ENCODE measurements around the gene SUGCT. TPM values are rescaled to one million over a fixed set of nuclear protein-coding genes. Genes with fewer than 3 reads are reported as not detected.

SUGCT gene
- total and polyA plus RNA-seq, 8 donors = 0.87 to 8.0 (median 2.9) TPM; not detected in 1

- no peak for DNase-seq
- no peaks in the 10 kb centered on the region for H3K4me1 ChIP-seq
- intact Hi-C loops (cut with DNase I; ENCODE audit: low total_unique reads) = no loop called here
- peaks cover 0 to 8% (median 0%) of the 10 kb centered on the region in 4 donors for H3K9me3 ChIP-seq
- TF ChIP-seq EP300 (IDR thresholded peaks at IDR 0.05) (no peak), POLR2A (IDR thresholded peaks at IDR 0.05) (no peak), POLR2AphosphoS5 (IDR thresholded peaks at IDR 0.05) (no peak)
- TF ChIP-seq, protein P1, sequence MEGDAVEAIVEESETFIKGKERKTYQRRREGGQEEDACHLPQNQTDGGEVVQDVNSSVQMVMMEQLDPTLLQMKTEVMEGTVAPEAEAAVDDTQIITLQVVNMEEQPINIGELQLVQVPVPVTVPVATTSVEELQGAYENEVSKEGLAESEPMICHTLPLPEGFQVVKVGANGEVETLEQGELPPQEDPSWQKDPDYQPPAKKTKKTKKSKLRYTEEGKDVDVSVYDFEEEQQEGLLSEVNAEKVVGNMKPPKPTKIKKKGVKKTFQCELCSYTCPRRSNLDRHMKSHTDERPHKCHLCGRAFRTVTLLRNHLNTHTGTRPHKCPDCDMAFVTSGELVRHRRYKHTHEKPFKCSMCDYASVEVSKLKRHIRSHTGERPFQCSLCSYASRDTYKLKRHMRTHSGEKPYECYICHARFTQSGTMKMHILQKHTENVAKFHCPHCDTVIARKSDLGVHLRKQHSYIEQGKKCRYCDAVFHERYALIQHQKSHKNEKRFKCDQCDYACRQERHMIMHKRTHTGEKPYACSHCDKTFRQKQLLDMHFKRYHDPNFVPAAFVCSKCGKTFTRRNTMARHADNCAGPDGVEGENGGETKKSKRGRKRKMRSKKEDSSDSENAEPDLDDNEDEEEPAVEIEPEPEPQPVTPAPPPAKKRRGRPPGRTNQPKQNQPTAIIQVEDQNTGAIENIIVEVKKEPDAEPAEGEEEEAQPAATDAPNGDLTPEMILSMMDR (IDR thresholded peaks at IDR 0.05) = no peak
- no peak overlapping the region for H3K4me3 ChIP-seq
- no peaks in the 10 kb centered on the region for H3K27me3 ChIP-seq
- WGBS, 5 donors = 67 to 92% (median 85%) methylated on average over 3 of the region's 3 CpGs
- no peaks in the 10 kb centered on the region for H3K36me3 ChIP-seq
- no peak overlapping the region for H3K27ac ChIP-seq
Measured at GRCh38 chr7:40876601-40877000, 741.8 kb downstream of the SUGCT start.

DNA sequence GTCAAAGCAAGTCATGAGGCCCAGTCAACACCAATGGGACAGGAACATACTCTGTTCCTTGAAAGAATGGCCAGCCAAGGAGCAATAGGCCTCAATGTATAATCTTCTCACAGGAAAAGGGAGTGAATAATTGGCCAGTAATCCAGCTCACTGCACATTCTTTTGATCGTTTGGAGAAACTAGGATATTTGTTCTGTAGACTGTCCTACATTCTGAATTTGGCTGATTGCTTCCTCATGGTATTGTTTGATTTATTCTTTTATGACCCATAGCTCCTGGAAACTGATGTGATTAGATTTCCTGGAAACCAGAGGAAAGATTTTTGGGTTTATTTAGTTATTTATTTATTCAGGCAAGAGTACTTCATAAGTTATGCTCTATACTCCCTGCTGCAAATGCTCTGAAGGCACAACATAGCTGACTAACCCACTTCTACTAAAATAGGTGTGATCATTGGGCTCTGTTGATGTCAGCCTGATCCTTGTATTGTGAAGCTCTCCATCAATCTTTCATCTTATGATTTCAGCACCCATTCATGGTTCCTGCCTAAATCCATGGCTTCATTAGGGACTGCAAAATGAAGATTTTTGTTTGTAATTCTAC, 745.2 kb downstream of the SUGCT start:
- Histone ChIP-seq H3K9me3 (peaks cover 0 to 4% (median 0%) of the 10 kb centered on the region in 4 donors), H3K27me3 (no peaks in the 10 kb centered on the region), H3K4me1 (no peaks in the 10 kb centered on the region), H3K4me3 (no peak overlapping the region), H3K36me3 (no peaks in the 10 kb centered on the region), H3K27ac (no peak overlapping the region)
- TF ChIP-seq POLR2A (IDR thresholded peaks at IDR 0.05) = no peak
- no peak for TF ChIP-seq EP300 (IDR thresholded peaks at IDR 0.05)
- no peak for TF ChIP-seq POLR2AphosphoS5 (IDR thresholded peaks at IDR 0.05)
- TF ChIP-seq, protein P1 (IDR thresholded peaks at IDR 0.05) = no peak
- intact Hi-C loops (cut with DNase I; ENCODE audit: low total_unique reads) = no loop called here
- no peak for DNase-seq
- 4 to 30% (median 26%) methylated on average over 1 of the region's 1 CpG for WGBS, 5 donors

DNA sequence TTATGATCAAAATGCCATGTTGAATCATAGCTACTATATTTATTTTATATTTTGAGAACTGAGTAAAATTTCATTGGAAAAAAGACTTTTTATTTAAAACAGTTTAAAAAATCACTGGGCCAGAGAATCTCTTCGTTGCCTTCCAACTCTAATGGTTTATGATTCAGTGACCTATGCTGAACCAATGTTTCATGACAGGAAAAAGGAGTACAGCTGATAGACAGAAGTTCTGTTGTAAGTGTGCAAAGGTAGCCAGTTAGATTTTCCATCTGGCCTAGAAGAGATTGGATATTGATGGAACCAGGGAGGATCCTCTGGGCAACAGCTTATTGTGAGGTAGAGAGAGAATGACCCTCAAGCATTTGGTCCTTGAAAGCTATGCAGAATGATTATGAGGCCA, 745.8 kb downstream of the SUGCT start:
- Histone ChIP-seq H3K4me1 (no peaks in the 10 kb centered on the region), H3K4me3 (no peak overlapping the region), H3K36me3 (no peaks in the 10 kb centered on the region), H3K27ac (no peak overlapping the region), H3K9me3 (peaks cover 0 to 8% (median 0%) of the 10 kb centered on the region in 4 donors), H3K27me3 (no peaks in the 10 kb centered on the region)
- no peak for TF ChIP-seq POLR2AphosphoS5 (IDR thresholded peaks at IDR 0.05)
- TF ChIP-seq, protein P1 (IDR thresholded peaks at IDR 0.05) = no peak
- TF ChIP-seq POLR2A (IDR thresholded peaks at IDR 0.05) = no peak
- TF ChIP-seq EP300 (IDR thresholded peaks at IDR 0.05) = no peak
- DNase-seq = no peak
- intact Hi-C loops (cut with DNase I; ENCODE audit: low total_unique reads) = no loop called here
- WGBS, 5 donors = 0 to 38% (median 30%) methylated on average over 1 of the region's 1 CpG

DNA sequence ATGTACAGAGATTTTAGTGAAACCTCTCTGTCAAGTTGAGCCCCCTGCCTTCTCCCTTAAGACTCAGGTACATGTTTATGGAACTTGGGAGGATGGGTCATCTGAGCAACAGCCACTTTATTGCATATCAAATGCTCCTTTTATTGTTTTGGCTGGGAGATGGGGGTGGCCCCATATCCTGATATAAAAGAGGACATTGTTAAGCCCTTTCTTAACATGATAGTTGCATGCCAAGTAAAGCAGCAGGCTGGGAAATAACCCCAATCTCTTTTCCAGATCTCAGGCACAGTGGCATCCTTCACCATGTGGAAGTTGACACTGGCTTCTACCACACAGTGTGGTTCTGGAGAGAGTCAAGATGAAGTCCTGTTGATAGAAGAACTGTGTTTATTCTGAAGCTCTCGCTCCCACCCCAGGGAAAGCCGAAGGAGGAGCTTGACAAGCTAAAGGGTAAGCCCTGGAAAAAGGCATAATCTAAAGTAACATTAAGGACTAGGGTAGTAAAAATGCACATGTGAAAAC, 746.7 kb downstream of the SUGCT start:
- no peak for TF ChIP-seq POLR2A (IDR thresholded peaks at IDR 0.05)
- Histone ChIP-seq H3K27ac (no peak overlapping the region), H3K9me3 (peaks cover 0 to 10% (median 0%) of the 10 kb centered on the region in 4 donors), H3K36me3 (no peaks in the 10 kb centered on the region), H3K4me1 (no peaks in the 10 kb centered on the region), H3K27me3 (no peaks in the 10 kb centered on the region), H3K4me3 (no peak overlapping the region)
- no peak for DNase-seq
- intact Hi-C loops (cut with DNase I; ENCODE audit: low total_unique reads) = no loop called here
- WGBS, 5 donors = 80 to 84% (median 82%) methylated on average over 2 of the region's 2 CpGs

DNA sequence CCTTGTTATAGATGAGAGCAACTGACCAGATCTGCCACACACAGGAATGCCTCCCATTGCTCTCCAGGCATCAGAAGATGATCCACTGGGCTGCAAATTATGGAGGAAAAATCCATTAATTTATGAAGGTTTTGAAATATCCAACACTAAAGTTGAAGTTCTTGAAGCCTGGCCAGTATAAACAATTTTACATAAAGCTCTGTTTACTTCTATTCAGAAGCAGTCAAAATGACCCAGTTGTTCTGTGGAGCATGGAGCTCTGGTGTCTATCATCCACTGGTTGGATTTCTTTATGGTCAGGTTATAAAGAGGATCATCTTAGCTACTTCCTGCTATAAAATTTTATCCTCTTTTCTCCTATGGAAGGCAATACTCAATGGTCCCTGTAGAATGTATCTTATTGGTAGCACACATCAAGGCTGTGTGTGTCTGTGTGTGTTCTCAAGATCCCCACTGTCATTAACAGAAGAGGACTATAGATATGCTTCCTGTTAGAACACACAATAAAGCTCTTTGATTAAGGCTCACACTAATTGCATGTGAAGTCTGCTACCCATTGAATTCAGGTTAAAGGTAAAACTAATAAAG, 747.4 kb downstream of the SUGCT start:
- Histone ChIP-seq H3K4me3 (no peak overlapping the region), H3K4me1 (no peaks in the 10 kb centered on the region), H3K27me3 (no peaks in the 10 kb centered on the region), H3K9me3 (peaks cover 0 to 10% (median 0%) of the 10 kb centered on the region in 4 donors), H3K36me3 (no peaks in the 10 kb centered on the region), H3K27ac (no peak overlapping the region)
- intact Hi-C loops (cut with DNase I; ENCODE audit: low total_unique reads) = no loop called here
- no peak for TF ChIP-seq POLR2A (IDR thresholded peaks at IDR 0.05)
- TF ChIP-seq POLR2AphosphoS5 (IDR thresholded peaks at IDR 0.05) = no peak
- TF ChIP-seq EP300 (IDR thresholded peaks at IDR 0.05) = no peak
- TF ChIP-seq, protein P1 (IDR thresholded peaks at IDR 0.05) = no peak
- no peak for DNase-seq

Measured in stomach (tissue), 9 donors.